A172 (cell line): ENCODE results near the gene SCEL. TPM values are rescaled to one million over a fixed set of nuclear protein-coding genes. Genes with fewer than 3 reads are reported as not detected.
"Not testable (repeated sequence)": the region's sequence is repeated elsewhere in the genome, so short reads cannot be mapped to it uniquely, and the experiment has no call there.

Experiments used
- DNase-seq: peaks from one replicate; pipeline ENCODE4 v3.0.0-alpha.2; 2015; ENCODE audit warnings: low spot score
- total RNA-seq: library from RNA; depleted of rRNA; stranded (reverse); fragments of >200 nt; shearing (Covaris generic); gene quantifications from 2 replicates; pipeline ENCODE4 v1.2.3, GENCODE V29; 2014; rRNA removed

The SCEL gene
- total RNA-seq, 1 experiment from 2014 or later, result not detected

GRCh38 chr13:77662301-77662700 is 126.8 kb downstream of the SCEL start:
- DNase-seq, result not testable (repeated sequence)

GRCh38 chr13:77662831-77663230 is 127.3 kb downstream of the SCEL start:
- not testable (repeated sequence) for DNase-seq

GRCh38 chr13:77674852-77675251 is 139.3 kb downstream of the SCEL start:
- no peak for DNase-seq

- no peak for DNase-seq
Measured at GRCh38 chr13:77678691-77679235, 143.3 kb downstream of the SCEL start.

GRCh38 chr13:77687799-77688198 is 152.3 kb downstream of the SCEL start:
- no peak for DNase-seq

GRCh38 chr13:77691871-77692270 is 156.4 kb downstream of the SCEL start:
- DNase-seq, result no peak

- DNase-seq, result no peak
Measured at GRCh38 chr13:77692746-77693448, 157.4 kb downstream of the SCEL start.

GRCh38 chr13:77693449-77693940 is 158.0 kb downstream of the SCEL start:
- DNase-seq, result no peak

Other genes with a start within 250 kb of the SCEL start
- 22.6 and 23.7 TPM in 2 replicates for gene MYCBP2, start 208.6 kb upstream of the SCEL start, total RNA-seq
- 0.03 TPM in 1 of 2 replicates, not detected in the other for gene SLAIN1, start 162.0 kb downstream of the SCEL start, total RNA-seq